Stimulated activated CD4-positive, alpha-beta T cell treated with anti-CD3 and anti-CD28 coated beads, Interleukin-1b, Interleukin-23, amount 100 ng/mL, for 24 hours (primary cell): Measurements from ENCODE around the gene C20orf204.

Source experiments
- DNase-seq, 4 experiments: peaks; one replicate each; pipeline ENCODE4 v3.0.0-alpha.2; 2020; ENCODE audit warnings: low read depth in 4 of 4, low spot score in 1 of 4

Gene C20orf204

GRCh38 chr20:64055396-64055892, 19.5 kb downstream of the C20orf204 start:
- no peak for DNase-seq

GRCh38 chr20:64055893-64056638, 20.1 kb downstream of the C20orf204 start:
- DNase-seq: no peak

DNA sequence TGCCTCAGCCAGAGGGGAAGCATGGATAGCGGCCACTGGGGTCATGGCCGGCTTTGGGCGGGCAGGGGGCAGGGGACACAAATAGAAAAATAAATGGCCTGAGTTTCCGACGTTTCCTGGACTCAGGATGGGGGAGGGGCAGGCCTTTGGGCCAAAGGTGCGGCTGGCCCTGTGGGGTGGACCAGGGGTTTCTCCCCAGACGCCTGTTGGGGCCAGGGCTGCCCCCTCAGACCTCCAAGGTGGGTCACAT, 20.6 kb downstream of the C20orf204 start:
- no peak for DNase-seq

DNA sequence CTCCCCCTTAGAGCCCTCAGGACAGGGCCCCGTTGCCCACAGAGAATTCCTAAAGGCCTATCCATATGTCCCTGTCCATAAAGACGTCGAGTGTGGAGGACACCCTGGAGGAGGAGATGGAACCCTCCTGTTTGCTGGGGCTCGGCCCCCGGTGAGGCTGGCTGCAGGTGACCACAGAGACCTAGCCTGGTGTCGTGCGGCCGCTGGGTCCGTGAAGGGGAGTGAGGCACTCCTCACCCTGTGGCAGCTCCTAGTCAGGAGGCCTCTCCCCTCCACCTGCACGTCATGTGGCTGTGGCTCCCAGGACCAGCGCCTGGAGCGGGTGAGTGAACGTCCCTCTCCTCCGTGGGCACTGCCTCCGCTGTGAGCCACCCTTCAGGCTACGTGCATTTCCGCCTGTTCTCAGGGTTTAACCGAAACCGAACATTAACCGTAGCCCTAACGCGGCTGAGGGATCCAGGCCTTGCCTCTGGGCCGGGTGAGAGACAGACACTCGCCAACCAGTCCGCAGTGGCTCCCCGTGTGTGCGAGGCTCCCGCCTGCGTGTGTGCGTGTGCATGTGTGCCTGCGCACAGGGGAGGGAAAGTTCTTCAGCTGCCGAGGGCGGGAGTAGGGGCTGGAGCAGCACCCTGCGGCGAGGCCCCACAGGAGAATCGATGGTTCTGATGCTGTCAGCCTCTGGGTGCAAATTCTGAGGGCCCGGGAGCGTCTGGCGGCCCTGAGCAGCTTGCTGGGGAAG, 21.1 kb downstream of the C20orf204 start:
- DNase-seq: no peak

- DNase-seq: peak; percentile 70 to 82 (median 78)
These were observed 21.9 kb downstream of the C20orf204 start for GRCh38 chr20:64057628-64058498.

- no peak for DNase-seq
These were observed 22.6 kb downstream of the C20orf204 start for GRCh38 chr20:64058536-64058935.

DNA sequence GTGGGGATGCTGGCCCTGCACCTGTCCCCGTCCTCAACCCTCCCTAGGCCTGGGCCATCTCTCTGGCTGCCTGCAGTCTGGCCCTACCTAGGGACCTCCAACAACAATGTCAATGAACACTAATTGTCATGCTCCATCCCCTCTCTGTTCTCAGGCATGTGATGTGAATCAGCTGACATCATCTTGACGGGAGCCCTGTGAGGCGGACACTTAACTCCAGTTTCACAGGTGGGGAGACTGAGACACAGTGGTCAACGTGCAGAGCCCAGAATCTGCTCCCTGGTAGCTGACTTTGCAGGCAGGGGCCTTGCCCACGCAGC, 26.3 kb downstream of the C20orf204 start:
- DNase-seq: no peak

- DNase-seq: peak; percentile 85 to 95 (median 90)
These were observed 26.8 kb downstream of the C20orf204 start, which contains the start of gene TCEA2 for GRCh38 chr20:64062596-64063388. TCEA2 (plus strand) TSS chr20:64063198; CDS start chr20:64063313, 115 bp downstream.

GRCh38 chr20:64063389-64064144, 27.6 kb downstream of the C20orf204 start:
- DNase-seq: no peak

- DNase-seq: no peak
These were observed 28.2 kb downstream of the C20orf204 start for GRCh38 chr20:64064145-64064698.

DNA sequence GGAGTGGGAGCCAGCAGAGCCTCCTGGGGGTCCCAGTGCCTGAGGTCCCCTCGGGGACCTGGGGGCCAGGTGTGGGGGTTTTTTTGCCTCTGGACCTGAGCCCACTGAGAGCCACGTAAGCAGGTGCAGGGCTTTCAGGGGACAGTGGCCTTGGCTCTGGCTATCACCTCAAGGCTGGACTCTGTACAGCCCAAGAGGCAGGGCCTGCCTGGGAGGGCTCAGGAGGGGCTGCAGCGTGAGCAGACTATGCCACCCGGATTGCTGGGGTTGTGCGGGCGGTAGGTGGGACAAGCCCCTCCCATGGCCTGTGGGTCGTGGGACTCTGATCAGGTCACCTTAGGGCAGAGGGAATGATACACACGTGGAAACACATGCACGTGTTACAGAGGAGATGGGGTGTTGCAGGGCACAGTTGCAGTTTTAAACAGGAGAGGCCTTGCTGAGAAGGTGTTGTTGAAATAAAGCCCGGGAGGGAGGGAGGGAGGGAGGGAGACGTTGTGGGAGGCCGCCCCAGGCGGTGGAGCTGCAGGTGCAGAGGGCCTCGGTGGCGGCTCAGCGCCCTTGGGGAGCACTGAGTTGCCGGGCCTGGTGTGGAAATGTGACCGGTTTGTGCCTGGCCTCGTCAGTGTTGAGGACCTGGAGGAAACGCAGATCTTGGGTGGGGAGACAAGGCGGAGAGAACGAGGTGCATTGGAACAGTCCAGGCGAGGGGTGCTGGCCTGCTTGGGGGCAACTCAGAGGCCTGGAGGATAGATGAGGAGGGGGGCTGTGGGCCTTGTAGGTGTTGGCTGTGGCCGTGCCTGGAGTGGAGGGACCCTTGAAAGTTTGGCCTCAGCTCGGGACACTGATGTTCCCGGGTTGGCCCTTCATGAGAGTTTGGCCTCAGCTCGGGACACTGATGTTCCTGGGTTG, 29.3 kb downstream of the C20orf204 start:
- no peak for DNase-seq

- no peak for DNase-seq
These were observed 30.0 kb downstream of the C20orf204 start for GRCh38 chr20:64065974-64066343.

DNA sequence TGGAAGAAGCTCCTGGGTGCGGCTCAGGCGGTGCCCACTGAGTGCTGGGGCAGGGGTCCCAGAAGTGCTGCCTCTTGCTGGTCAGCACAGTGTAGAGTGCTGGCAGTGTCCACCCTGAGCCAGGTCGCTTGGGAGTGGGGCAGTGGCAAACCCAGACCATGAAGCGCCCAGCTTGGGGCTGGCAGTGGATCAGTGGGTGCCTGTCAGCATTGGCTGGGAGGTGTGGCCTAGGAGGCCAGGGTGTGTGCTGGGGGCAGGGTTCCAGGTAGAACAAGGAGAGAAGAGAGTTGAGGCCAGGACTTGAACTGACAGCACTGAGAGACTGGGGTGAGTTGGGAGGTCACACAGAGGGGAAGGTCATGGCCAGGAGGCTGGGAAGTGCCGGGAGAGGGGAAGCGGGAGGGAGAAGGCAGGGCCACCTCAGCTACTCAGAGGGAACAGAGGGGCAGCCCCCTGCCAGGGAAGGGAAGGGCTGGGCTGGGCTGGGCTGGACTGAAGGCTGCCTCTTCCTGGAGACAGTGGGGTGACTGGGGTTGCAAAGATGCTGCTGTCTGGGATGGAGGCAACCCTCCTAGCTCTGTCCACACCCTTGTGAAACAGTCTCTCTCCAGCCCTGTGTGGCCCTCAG, 31.1 kb downstream of the C20orf204 start:
- DNase-seq: no peak

- no peak for DNase-seq
These were observed 31.8 kb downstream of the C20orf204 start for GRCh38 chr20:64067733-64068307.

DNA sequence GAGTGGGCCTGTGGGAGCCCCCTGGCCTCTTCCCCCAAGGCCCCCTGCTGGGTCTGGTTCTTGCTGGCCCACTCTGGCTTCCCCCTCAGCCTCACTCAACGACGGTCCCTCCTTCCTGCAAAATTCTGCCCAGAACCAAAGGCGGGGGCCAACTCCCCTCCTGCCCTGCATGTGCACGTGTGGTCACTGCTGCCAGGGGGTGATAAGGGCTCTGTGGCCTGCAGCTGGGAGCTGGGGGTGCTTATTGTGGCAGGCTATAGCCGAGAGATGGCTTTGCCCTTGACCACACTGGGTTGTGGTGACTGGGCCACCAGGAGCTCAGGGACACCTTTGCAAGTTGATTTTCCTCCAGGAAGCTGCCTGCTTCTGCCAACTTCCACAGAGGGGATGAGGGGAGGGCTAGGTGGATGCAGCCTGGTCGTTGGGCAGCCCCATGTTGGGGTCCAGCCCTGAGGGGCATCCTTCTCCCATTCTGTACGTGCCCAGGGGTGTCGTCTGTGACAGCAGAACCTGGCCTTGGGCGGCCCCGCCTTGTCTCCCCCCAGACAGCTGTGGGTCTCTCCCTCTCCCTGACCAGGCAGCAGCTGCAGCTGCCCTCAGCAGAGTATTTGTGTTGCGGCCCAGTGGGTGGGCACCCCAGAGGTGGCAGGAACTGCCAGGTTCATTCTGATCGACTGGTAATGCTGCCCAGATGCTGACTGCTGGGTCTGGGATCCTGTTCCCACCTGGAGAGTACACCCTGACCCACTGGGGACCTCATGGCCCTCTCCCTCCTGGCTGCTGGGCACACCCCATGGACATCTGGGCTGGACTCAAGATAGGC, 32.6 kb downstream of the C20orf204 start:
- DNase-seq: no peak

DNA sequence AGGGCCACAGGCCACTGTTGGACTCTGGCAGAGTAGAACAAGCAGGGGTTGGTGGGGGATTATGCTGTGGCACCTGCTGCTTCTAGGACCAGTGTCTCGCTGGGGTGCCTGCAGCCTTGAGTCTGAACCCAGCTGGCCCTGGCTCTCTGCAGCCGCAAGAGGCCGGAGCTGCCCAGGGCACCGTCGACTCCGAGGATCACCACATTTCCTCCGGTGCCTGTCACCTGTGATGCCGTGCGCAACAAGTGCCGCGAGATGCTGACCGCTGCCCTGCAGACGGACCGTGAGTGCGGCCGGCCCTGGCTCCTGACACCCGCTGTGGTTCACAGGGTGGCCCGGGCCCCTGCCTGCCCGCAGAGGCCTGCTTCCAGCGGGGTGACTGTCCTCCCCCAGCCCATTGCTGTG, 33.2 kb downstream of the C20orf204 start:
- DNase-seq: no peak

DNA sequence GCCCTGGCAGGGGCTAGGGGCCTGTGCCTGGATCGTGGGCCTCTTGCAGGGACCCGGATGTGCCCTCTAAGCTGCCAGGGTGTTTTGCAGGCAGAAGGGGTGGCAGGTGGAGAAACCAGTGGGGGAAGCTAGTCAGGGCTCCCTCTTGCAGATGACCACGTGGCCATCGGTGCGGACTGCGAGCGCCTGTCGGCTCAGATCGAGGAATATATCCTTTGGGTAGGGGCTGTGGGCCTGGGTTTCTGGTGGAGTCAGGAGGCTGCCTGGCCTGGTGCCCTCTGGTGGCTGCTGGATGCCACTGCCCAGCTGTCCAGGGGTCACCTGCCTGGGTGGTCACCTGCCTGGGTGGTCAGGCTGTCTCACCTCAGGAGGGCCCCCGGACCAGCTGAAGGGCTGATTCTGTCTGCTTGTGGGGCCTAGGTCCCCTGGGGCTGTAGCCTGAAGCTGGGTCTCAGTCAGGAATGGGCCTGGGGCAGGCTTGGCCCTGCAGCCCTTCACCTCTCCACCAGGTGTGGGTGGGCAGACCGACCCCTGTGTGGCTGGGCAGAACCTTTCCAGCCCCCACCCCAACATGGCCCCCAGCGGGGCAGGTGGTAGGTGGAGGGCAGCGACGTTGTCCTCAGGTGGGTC, 33.7 kb downstream of the C20orf204 start:
- DNase-seq: no peak
